Breast epithelium (tissue), 3 donors: Measurements from ENCODE around the gene APOOL.

Source experiments
- POLR2A ChIP-seq: fragments of 450-650 bp; IDR thresholded peaks from one replicate; pipeline ENCODE4 v1.6.1; 2016; ENCODE audit warnings: antibody characterized with exemption, mild to moderate bottlenecking, moderate library complexity
- TF ChIP-seq, protein P1 (sequence below), 3 donors: fragments of 450-650 bp; IDR thresholded peaks; one replicate each; pipeline ENCODE4 v1.5.1; 2016 to 2017; ENCODE audit warnings: antibody characterized with exemption in 3 of 3, mild to moderate bottlenecking in 3 of 3, moderate library complexity in 3 of 3

DNA sequence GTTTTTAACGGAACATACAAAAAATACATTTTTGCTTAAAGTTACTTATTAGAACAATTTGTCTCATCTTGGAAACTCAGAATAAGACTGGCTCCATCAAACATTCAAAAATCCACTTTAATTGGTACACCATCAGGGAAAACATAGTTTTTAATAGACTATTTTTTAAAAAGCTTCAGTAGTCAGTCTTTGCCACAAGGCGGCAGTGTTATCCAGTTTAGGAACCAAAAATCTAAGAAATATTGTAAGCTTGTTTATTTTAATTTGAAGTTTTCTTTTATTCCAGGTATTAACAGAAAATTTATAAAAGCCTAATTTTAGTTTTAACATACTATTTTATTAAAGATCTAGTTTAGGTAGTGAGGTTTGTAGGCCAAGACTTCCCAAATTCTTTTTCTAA lies 107.7 kb downstream of the APOOL start:
- TF ChIP-seq POLR2A: no peak
- TF ChIP-seq, protein P1, sequence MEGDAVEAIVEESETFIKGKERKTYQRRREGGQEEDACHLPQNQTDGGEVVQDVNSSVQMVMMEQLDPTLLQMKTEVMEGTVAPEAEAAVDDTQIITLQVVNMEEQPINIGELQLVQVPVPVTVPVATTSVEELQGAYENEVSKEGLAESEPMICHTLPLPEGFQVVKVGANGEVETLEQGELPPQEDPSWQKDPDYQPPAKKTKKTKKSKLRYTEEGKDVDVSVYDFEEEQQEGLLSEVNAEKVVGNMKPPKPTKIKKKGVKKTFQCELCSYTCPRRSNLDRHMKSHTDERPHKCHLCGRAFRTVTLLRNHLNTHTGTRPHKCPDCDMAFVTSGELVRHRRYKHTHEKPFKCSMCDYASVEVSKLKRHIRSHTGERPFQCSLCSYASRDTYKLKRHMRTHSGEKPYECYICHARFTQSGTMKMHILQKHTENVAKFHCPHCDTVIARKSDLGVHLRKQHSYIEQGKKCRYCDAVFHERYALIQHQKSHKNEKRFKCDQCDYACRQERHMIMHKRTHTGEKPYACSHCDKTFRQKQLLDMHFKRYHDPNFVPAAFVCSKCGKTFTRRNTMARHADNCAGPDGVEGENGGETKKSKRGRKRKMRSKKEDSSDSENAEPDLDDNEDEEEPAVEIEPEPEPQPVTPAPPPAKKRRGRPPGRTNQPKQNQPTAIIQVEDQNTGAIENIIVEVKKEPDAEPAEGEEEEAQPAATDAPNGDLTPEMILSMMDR (IDR thresholded peaks at IDR 0.05): peak in 2 of 3 donors; percentile 27 to 50
